K562 (cell line): Measurements from ENCODE around the gene LAPTM4A. TPM values are rescaled to one million over a fixed set of nuclear protein-coding genes. Genes with fewer than 3 reads are reported as not detected.

Experiments
- ATAC-seq: fragments of 200-7000 bp; cut with Tn5 transposase; 3 replicates; pipeline ENCODE4 v1.9.1; 2020; ENCODE audit warnings: moderate library complexity
- BruUV-seq: library from RNA; stranded (reverse); fragments of 400-500 nt; replicated peaks from 2 replicates; lab custom pipeline; 2021; lab: Mats Ljungman, UMichigan
- CTCF ChIA-PET: fragments of 300-600 bp; formaldehyde crosslinking; extraction: SDS; loops from one replicate; lab custom pipeline; 2021; ENCODE audit warnings: low intra/inter-chr PET ratio; lab: Yijun Ruan, JAX
- POLR2A ChIA-PET: fragments of 300-600, 350-650 bp; sonication (Branson Sonifier 250); formaldehyde crosslinking; extraction: SDS; loops from one replicate; lab custom pipeline; 2021; ENCODE audit warnings: antibody characterized with exemption, inconsistent platforms; lab: Yijun Ruan, JAX
- DNase-seq, 4 experiments: peaks; one replicate each; pipeline versions ENCODE4 v3.0.0 to v3.0.0-alpha.2; 2011 to 2018; ENCODE audit warnings: low spot score in 3 of 4, mixed read lengths in 3 of 4; ENCODE audit errors: extremely low read depth in 1 of 4
- FAIRE-seq: peaks from 2 replicates; lab custom pipeline; 2011; peaks lifted over from hg19 to GRCh38; lab: Jason Lieb, UNC
- H2AFZ ChIP-seq: 2 replicates; pipeline ENCODE4 v1.6.0; 2011; ENCODE audit warnings: low read depth, low read length, control low read depth, inconsistent platforms
- H3K27ac ChIP-seq: fragments of 200-600 bp; 3 replicates; pipeline ENCODE4 v1.8.0; 2011; ENCODE audit warnings: low read depth, mild to moderate bottlenecking, control low read depth, inconsistent platforms, low read length, moderate library complexity, mixed read lengths; ENCODE audit errors: extremely low read depth
- H3K27me3 ChIP-seq, 2 experiments: fragments of 300-600 bp in 1 of 2; 2 replicates in 1 of 2; 3 replicates in 1 of 2; pipeline versions ENCODE4 v1.6.0 to v1.8.0; 2011; ENCODE audit warnings: inconsistent platforms in 2 of 2, low read length in 2 of 2, mild to moderate bottlenecking in 1 of 2, mixed read lengths in 1 of 2, moderate library complexity in 1 of 2; ENCODE audit not compliant: control insufficient read depth in 2 of 2, insufficient read depth in 2 of 2
- H3K36me3 ChIP-seq: fragments of 300-600 bp; 3 replicates; pipeline ENCODE4 v1.8.0; 2011; ENCODE audit warnings: mild to moderate bottlenecking, low read length, inconsistent platforms; ENCODE audit not compliant: control insufficient read depth, insufficient read depth
- H3K4me1 ChIP-seq, 2 experiments: fragments of 200-600 bp in 1 of 2; replicated peaks in 1 of 2; 2 replicates in 1 of 2; 3 replicates in 1 of 2; pipeline versions ENCODE4 v1.5.1 to v1.8.0; 2011; ENCODE audit warnings: inconsistent platforms in 2 of 2, low read length in 2 of 2, mild to moderate bottlenecking in 1 of 2, mixed read lengths in 1 of 2, moderate library complexity in 1 of 2; ENCODE audit not compliant: control insufficient read depth in 2 of 2, insufficient read depth in 2 of 2
- H3K4me2 ChIP-seq: 2 replicates; pipeline ENCODE4 v1.6.1; 2011; ENCODE audit warnings: low read length, control low read depth, inconsistent platforms, mixed read lengths; ENCODE audit not compliant: insufficient read depth
- H3K4me3 ChIP-seq: fragments of 200-600 bp; sonication (generic), shearing (Covaris generic); 2 replicates; pipeline ENCODE4 v1.5.1; 2016; ENCODE audit warnings: control low read depth, inconsistent platforms
- H3K79me2 ChIP-seq: fragments of 200-600 bp; 3 replicates; pipeline ENCODE4 v1.8.0; 2011; ENCODE audit warnings: low read length, inconsistent platforms; ENCODE audit not compliant: control insufficient read depth, insufficient read depth
- H3K9ac ChIP-seq, 2 experiments: 2 replicates each; pipeline versions ENCODE4 v1.6.0 to v1.6.1; 2011; ENCODE audit warnings: low read depth in 2 of 2, low read length in 2 of 2, control low read depth in 1 of 2, inconsistent platforms in 1 of 2, mild to moderate bottlenecking in 1 of 2, mixed read lengths in 1 of 2; ENCODE audit not compliant: insufficient read depth in 1 of 2
- H3K9me1 ChIP-seq: one replicate; pipeline ENCODE4 v1.6.0; 2011; ENCODE audit warnings: inconsistent platforms, mild to moderate bottlenecking, low read length, moderate library complexity; ENCODE audit not compliant: control insufficient read depth, insufficient read depth
- H3K9me3 ChIP-seq: replicated peaks from 2 replicates; pipeline ENCODE4 v1.5.1; 2011; ENCODE audit warnings: low read depth, low read length, inconsistent platforms; ENCODE audit not compliant: control insufficient read depth, insufficient read depth
- H4K20me1 ChIP-seq: replicated peaks from 2 replicates; pipeline ENCODE4 v1.6.1; 2011; ENCODE audit warnings: low read length, inconsistent platforms, mixed read lengths; ENCODE audit not compliant: control insufficient read depth, insufficient read depth
- ARID3A ChIP-seq: IDR thresholded peaks from 2 replicates; pipeline ENCODE4 v1.6.1; 2012; ENCODE audit warnings: low read depth, low read length, improper control_type of control experiment, borderline replicate concordance
- EP400 ChIP-seq: fragments of 450-650 bp; IDR thresholded peaks from 2 replicates; pipeline ENCODE4 v1.6.1; 2017; ENCODE audit warnings: antibody characterized with exemption, mild to moderate bottlenecking, moderate library complexity
- FOXA1 ChIP-seq: fragments of 450-650 bp; IDR thresholded peaks from 2 replicates; pipeline ENCODE4 v1.6.1; 2016; ENCODE audit warnings: mild to moderate bottlenecking, borderline replicate concordance
- HDAC3 ChIP-seq: fragments of 450-650 bp; IDR thresholded peaks from 2 replicates; pipeline ENCODE4 v1.6.1; 2018; ENCODE audit warnings: borderline replicate concordance, mild to moderate bottlenecking, moderate library complexity; ENCODE audit not compliant: partially characterized antibody
- RB1 ChIP-seq: fragments of 450-650 bp; IDR thresholded peaks from 2 replicates; pipeline ENCODE4 v1.6.1; 2017; ENCODE audit warnings: low read depth, mild to moderate bottlenecking
- RBFOX2 ChIP-seq: fragments of 200-400 bp; formaldehyde crosslinking; IDR thresholded peaks from 2 replicates; pipeline ENCODE4 v1.6.1; 2017; ENCODE audit warnings: low read depth, mild to moderate bottlenecking, low read length, moderate library complexity
- TEAD1 ChIP-seq, 2 experiments: fragments of 450-650 bp in 1 of 2; sonication (generic) in 1 of 2; formaldehyde crosslinking; IDR thresholded peaks; 2 replicates each; pipeline versions ENCODE4 v1.4.0 to v1.8.0; 2020 to 2022; ENCODE audit warnings: mild to moderate bottlenecking in 2 of 2, missing genetic modification reagents in 1 of 2
- ZBTB11 ChIP-seq, 3 experiments: fragments of 200-800 bp in 1 of 3; fragments of 250-450 bp in 1 of 3; fragments of 450-650 bp in 1 of 3; sonication (Bioruptor Pico) in 1 of 3; sonication (Bioruptor generic) in 1 of 3; formaldehyde crosslinking in 1 of 3; IDR thresholded peaks; 2 replicates each; pipeline versions ENCODE4 v1.6.1 to v1.8.0; 2016 to 2022; ENCODE audit warnings: mild to moderate bottlenecking in 2 of 3, missing genetic modification characterization in 2 of 3, missing compliant biosample characterization in 1 of 3, moderate library complexity in 1 of 3
- ZBTB26 ChIP-seq: fragments of 450-650 bp; formaldehyde crosslinking; IDR thresholded peaks from 2 replicates; pipeline ENCODE4 v1.4.0; 2022; ENCODE audit warnings: missing genetic modification characterization
- ZNF140 ChIP-seq: fragments of 250-450 bp; sonication (Bioruptor Pico); IDR thresholded peaks from 2 replicates; pipeline ENCODE4 v1.8.0; 2021; ENCODE audit warnings: moderate library complexity, mild to moderate bottlenecking, inconsistent platforms
- ZNF277 ChIP-seq: fragments of 250-450 bp; sonication (Bioruptor Pico); IDR thresholded peaks from 2 replicates; pipeline ENCODE4 v1.8.0; 2022; ENCODE audit warnings: inconsistent platforms, mild to moderate bottlenecking, moderate library complexity, borderline replicate concordance
- WGBS: fragments of 100-300 bp; shearing (Covaris generic); methylation state at CpG from one replicate; pipeline ENCODE4 v1.1.6; 2016; ENCODE audit warnings: low coverage, mixed read lengths; ENCODE audit not compliant: insufficient coverage; ENCODE audit errors: missing lambda C conversion rate; 5-methylcytosine and 5-hydroxymethylcytosine counted together
- in situ Hi-C: fragments of 300-500 bp; cut with MboI; formaldehyde crosslinking; loops from 4 replicates; pipeline ENCODE4 v1.15.0; 2018; ENCODE audit warnings: inconsistent platforms, mixed read lengths
- intact Hi-C: fragments of 100-400 bp; cut with micrococcal nuclease; formaldehyde crosslinking; loops from 2 replicates; pipeline ENCODE4 v1.14.2; 2022
- polyA plus RNA-seq, 8 experiments: library from polyadenylated mRNA; depleted of rRNA in 4 of 8; stranded (reverse) in 5 of 8; unstranded in 3 of 8; fragments of >200 nt; fragmentation: Nextera tagmentation in 2 of 8; fragmentation: Illumina TruSeq in 1 of 8; extraction: Ambion mirVana in 2 of 8; extraction: Trizol in 1 of 8; gene quantifications; 2 replicates each; pipeline versions ENCODE4 v1.2.1 to v1.2.3, GENCODE V29; 2011 to 2014; ENCODE audit warnings: inconsistent platforms in 1 of 8, missing spikeins in 1 of 8
- total RNA-seq, 7 experiments: library from RNA; depleted of rRNA in 6 of 7; stranded (reverse); fragments of >200 nt in 6 of 7; fragmentation: Illumina TruSeq in 2 of 7; extraction: Trizol in 2 of 7; gene quantifications; 2 replicates each; pipeline versions ENCODE4 v1.2.1 to v1.2.3, GENCODE V29; 2011 to 2021; ENCODE audit warnings: low replicate concordance in 1 of 7

The LAPTM4A gene
- total and polyA plus RNA-seq, 9 of the 15 experiments (the other 6 are each of a cell fraction or from before 2014, with no cell fraction given) = 13.4 to 157 (median 50.1) TPM

GRCh38 chr2:20011276-20012031 is 40.0 kb downstream of the LAPTM4A start (continued):
- no peak for TF ChIP-seq ZBTB26

GRCh38 chr2:20008703-20009102 is 42.7 kb downstream of the LAPTM4A start:
- Histone ChIP-seq H3K4me2 (no peak overlapping the region), H3K4me3 (no peak overlapping the region), H4K20me1 (no peaks in the 10 kb centered on the region), H3K4me1 (peaks cover 0 to 11% of the 10 kb centered on the region in 2 experiments; a peak in 2 of 5 replicates), H3K27ac (no peak overlapping the region), H3K36me3 (no peaks in the 10 kb centered on the region), H3K9me3 (no peaks in the 10 kb centered on the region), H3K79me2 (no peaks in the 10 kb centered on the region), H3K27me3 (peaks cover 21 to 50% of the 10 kb centered on the region in 2 experiments), H3K9ac (no peak overlapping the region), H2AFZ (no peak overlapping the region), H3K9me1 (no peaks in the 10 kb centered on the region)
- FAIRE-seq (no peak), DNase-seq (no peak), ATAC-seq (no peak)
- ChIA-PET CTCF (no interaction called here), POLR2A (no interaction called here)
- in situ Hi-C loops = loop anchor here (5.0 kb wide), 1 partner anchor 84 kb away; no protein-coding TSS in a partner anchor
- intact Hi-C loops = no loop called here
- TF ChIP-seq ZNF277 = no peak
- no peak for TF ChIP-seq RB1
- no peak for TF ChIP-seq ZBTB11 (CRISPR knock-in tag; IDR thresholded peaks at IDR 0.05)
- no peak for TF ChIP-seq ZNF140 (CRISPR knock-in tag)
- TF ChIP-seq FOXA1 = no peak
- no peak for TF ChIP-seq RBFOX2
- TF ChIP-seq HDAC3 = no peak
- TF ChIP-seq TEAD1 (CRISPR knock-in tag; IDR thresholded peaks at IDR 0.05) = no peak
- TF ChIP-seq ARID3A = no peak
- TF ChIP-seq EP400 = no peak
- BruUV-seq = no TSS peak
- 7% methylated on average over 5 of the region's 5 CpGs for WGBS
